Measurements from ENCODE around the gene PLPPR5.

GRCh38 chr1:98985687-98986086 is 19.0 kb downstream of the PLPPR5 start:
- no peak for TF ChIP-seq TAF1 (IDR thresholded peaks at IDR 0.05; ENCODE audit: borderline replicate concordance, low read depth, low read length)
- no peak for TF ChIP-seq POLR2A (IDR thresholded peaks at IDR 0.05; ENCODE audit: low read depth, low read length)
- TF ChIP-seq POLR2AphosphoS5 (IDR thresholded peaks at IDR 0.05; ENCODE audit: low read depth, low read length), result no peak
